Activated T-helper 2 cell treated with anti-CD3 and anti-CD28 coated beads, Interferon-gamma antibody, Interleukin-2, Interleukin-4, amounts not matched to agents 10 μg/mL and 5 μg/mL and 100 μg/mL, durations not matched to agents 14 hours and 24 hours and 36 hours (primary cell): ENCODE results near the gene OR2AG1. TPM values are rescaled to one million over a fixed set of nuclear protein-coding genes. Genes with fewer than 3 reads are reported as not detected.

Experiments
- DNase-seq: peaks from one replicate; pipeline ENCODE4 v3.0.0; 2021; ENCODE audit warnings: low spot score
- H3K27ac Mint-ChIP-seq: one replicate; pipeline ENCODE4 v1.8.0; 2021; ENCODE audit warnings: mixed read lengths
- H3K27me3 Mint-ChIP-seq: one replicate; pipeline ENCODE4 v1.8.0; 2021; ENCODE audit warnings: low read depth, mixed read lengths
- H3K36me3 Mint-ChIP-seq: one replicate; pipeline ENCODE4 v1.8.0; 2021; ENCODE audit warnings: low read depth, mixed read lengths
- H3K4me1 Mint-ChIP-seq: one replicate; pipeline ENCODE4 v1.8.0; 2021; ENCODE audit warnings: low read depth, mixed read lengths
- H3K4me3 Mint-ChIP-seq: one replicate; pipeline ENCODE4 v1.8.0; 2021; ENCODE audit warnings: low read depth, mild to moderate bottlenecking, moderate library complexity, mixed read lengths
- H3K9me3 Mint-ChIP-seq: one replicate; pipeline ENCODE4 v1.8.0; 2021; ENCODE audit warnings: mixed read lengths
- intact Hi-C: fragments of 100-400 bp; cut with micrococcal nuclease; formaldehyde crosslinking; loops from one replicate; pipeline ENCODE4 v1.15.1; 2023
- total RNA-seq: library from RNA; stranded (reverse); gene quantifications from 2 replicates; pipeline ENCODE4 v1.2.3, GENCODE V29; 2022

The OR2AG1 gene
- total RNA-seq: not detected in 2 replicates

GRCh38 chr11:6782720-6783119, at the start of gene OR2AG1:
Gene OR2AG1, plus strand, starts transcription at chr11:6783020. Its CDS starts 2,018 bp downstream, at chr11:6785038.
- no peak for DNase-seq
- Mint-ChIP-seq H3K27ac (no peak within 1 kb of the TSS), H3K4me3 (no peak within 1 kb of the TSS), H3K36me3 (no peaks in the 10 kb centered on the region), H3K27me3 (peaks cover 21% of the 10 kb centered on the region), H3K4me1 (no peaks in the 10 kb centered on the region), H3K9me3 (no peaks in the 10 kb centered on the region)
- intact Hi-C loops: no loop called here

GRCh38 chr11:6733326-6734275, 49.2 kb upstream of the OR2AG1 start:
- H3K27ac Mint-ChIP-seq: peak overlapping the region; percentile 17
- peaks cover 54% of the 10 kb centered on the region for H3K4me1 Mint-ChIP-seq
- intact Hi-C loops: no loop called here
- no peaks in the 10 kb centered on the region for H3K27me3 Mint-ChIP-seq
- peaks cover 84% of the 10 kb centered on the region for H3K36me3 Mint-ChIP-seq
- H3K9me3 Mint-ChIP-seq: no peaks in the 10 kb centered on the region
- no peak for DNase-seq
- H3K4me3 Mint-ChIP-seq: no peak overlapping the region

GRCh38 chr11:6734616-6735015, 48.2 kb upstream of the OR2AG1 start:
- Mint-ChIP-seq H3K4me1 (peaks cover 58% of the 10 kb centered on the region), H3K36me3 (peaks cover 81% of the 10 kb centered on the region), H3K27me3 (no peaks in the 10 kb centered on the region), H3K4me3 (no peak overlapping the region), H3K9me3 (no peaks in the 10 kb centered on the region), H3K27ac (no peak overlapping the region)
- intact Hi-C loops: no loop called here
- DNase-seq: no peak

GRCh38 chr11:6735306-6735705, 47.5 kb upstream of the OR2AG1 start:
- Mint-ChIP-seq H3K9me3 (no peaks in the 10 kb centered on the region), H3K4me1 (peaks cover 59% of the 10 kb centered on the region), H3K4me3 (no peak overlapping the region), H3K27me3 (no peaks in the 10 kb centered on the region), H3K36me3 (peaks cover 81% of the 10 kb centered on the region), H3K27ac (no peak overlapping the region)
- DNase-seq: no peak
- intact Hi-C loops: no loop called here

GRCh38 chr11:6736495-6737121, 46.2 kb upstream of the OR2AG1 start:
- Mint-ChIP-seq H3K4me1 (peaks cover 63% of the 10 kb centered on the region), H3K36me3 (peaks cover 75% of the 10 kb centered on the region), H3K27me3 (no peaks in the 10 kb centered on the region), H3K27ac (no peak overlapping the region), H3K9me3 (no peaks in the 10 kb centered on the region), H3K4me3 (no peak overlapping the region)
- intact Hi-C loops: no loop called here
- DNase-seq: no peak

GRCh38 chr11:6737872-6738466, 44.9 kb upstream of the OR2AG1 start:
- Mint-ChIP-seq H3K4me1 (peaks cover 75% of the 10 kb centered on the region), H3K27me3 (no peaks in the 10 kb centered on the region), H3K4me3 (no peak overlapping the region), H3K27ac (peak overlapping the region; percentile 20), H3K9me3 (no peaks in the 10 kb centered on the region), H3K36me3 (peaks cover 73% of the 10 kb centered on the region)
- peak; percentile 43 for DNase-seq
- intact Hi-C loops: loop anchor here (1.0 kb wide), 1 partner anchor 19 kb away; no protein-coding TSS in a partner anchor

- H3K27me3 Mint-ChIP-seq: no peaks in the 10 kb centered on the region
- H3K4me3 Mint-ChIP-seq: no peak overlapping the region
- peak overlapping the region; percentile 26 for H3K27ac Mint-ChIP-seq
- H3K4me1 Mint-ChIP-seq: peaks cover 74% of the 10 kb centered on the region
- intact Hi-C loops: loop anchor here (1.0 kb wide), 1 partner anchor 19 kb away; no protein-coding TSS in a partner anchor
- DNase-seq: no peak
- no peaks in the 10 kb centered on the region for H3K9me3 Mint-ChIP-seq
- H3K36me3 Mint-ChIP-seq: peaks cover 70% of the 10 kb centered on the region
Measured at GRCh38 chr11:6738590-6738989, 44.2 kb upstream of the OR2AG1 start.

GRCh38 chr11:6742260-6742659, 40.6 kb upstream of the OR2AG1 start:
- Mint-ChIP-seq H3K4me3 (peak overlapping the region; percentile 77), H3K27me3 (no peaks in the 10 kb centered on the region), H3K9me3 (no peaks in the 10 kb centered on the region), H3K4me1 (peaks cover 44% of the 10 kb centered on the region), H3K27ac (peak overlapping the region; percentile 54), H3K36me3 (peaks cover 39% of the 10 kb centered on the region)
- DNase-seq: no peak
- intact Hi-C loops: loop anchor here (1.0 to 5.0 kb wide), 2 partner anchors 15 to 115 kb away; no protein-coding TSS in a partner anchor

GRCh38 chr11:6745018-6745417, 37.8 kb upstream of the OR2AG1 start:
- intact Hi-C loops: loop anchor here (5.0 kb wide), 2 partner anchors 63 to 182 kb away; partner anchors contain the start of genes MRPL17 and ZNF215
- no peaks in the 10 kb centered on the region for H3K9me3 Mint-ChIP-seq
- peaks cover 21% of the 10 kb centered on the region for H3K36me3 Mint-ChIP-seq
- H3K4me1 Mint-ChIP-seq: peaks cover 27% of the 10 kb centered on the region
- no peak overlapping the region for H3K4me3 Mint-ChIP-seq
- H3K27me3 Mint-ChIP-seq: no peaks in the 10 kb centered on the region
- DNase-seq: no peak
- H3K27ac Mint-ChIP-seq: no peak overlapping the region

- H3K27me3 Mint-ChIP-seq: no peaks in the 10 kb centered on the region
- H3K36me3 Mint-ChIP-seq: peaks cover 21% of the 10 kb centered on the region
- peaks cover 27% of the 10 kb centered on the region for H3K4me1 Mint-ChIP-seq
- no peak overlapping the region for H3K27ac Mint-ChIP-seq
- no peak for DNase-seq
- intact Hi-C loops: loop anchor here (2.0 to 5.0 kb wide), 3 partner anchors 63 to 182 kb away; partner anchors contain the start of genes MRPL17 and ZNF215
- H3K9me3 Mint-ChIP-seq: no peaks in the 10 kb centered on the region
- H3K4me3 Mint-ChIP-seq: no peak overlapping the region
Measured at GRCh38 chr11:6745465-6746015, 37.3 kb upstream of the OR2AG1 start.

GRCh38 chr11:6746086-6746618, 36.7 kb upstream of the OR2AG1 start:
- H3K9me3 Mint-ChIP-seq: no peaks in the 10 kb centered on the region
- no peak overlapping the region for H3K27ac Mint-ChIP-seq
- no peak overlapping the region for H3K4me3 Mint-ChIP-seq
- H3K4me1 Mint-ChIP-seq: peaks cover 24% of the 10 kb centered on the region
- DNase-seq: peak; percentile 49
- H3K27me3 Mint-ChIP-seq: no peaks in the 10 kb centered on the region
- peaks cover 17% of the 10 kb centered on the region for H3K36me3 Mint-ChIP-seq
- intact Hi-C loops: loop anchor here (2.0 to 5.0 kb wide), 3 partner anchors 64 to 181 kb away; partner anchors contain the start of genes MRPL17 and ZNF215

GRCh38 chr11:6746626-6747025, 36.2 kb upstream of the OR2AG1 start:
- no peaks in the 10 kb centered on the region for H3K9me3 Mint-ChIP-seq
- DNase-seq: no peak
- no peak overlapping the region for H3K4me3 Mint-ChIP-seq
- no peaks in the 10 kb centered on the region for H3K27me3 Mint-ChIP-seq
- intact Hi-C loops: loop anchor here (2.0 to 5.0 kb wide), 3 partner anchors 64 to 181 kb away; partner anchors contain the start of genes MRPL17 and ZNF215
- H3K4me1 Mint-ChIP-seq: peaks cover 22% of the 10 kb centered on the region
- peaks cover 16% of the 10 kb centered on the region for H3K36me3 Mint-ChIP-seq
- no peak overlapping the region for H3K27ac Mint-ChIP-seq
